ENCODE measurements around the gene TEF.
"Not testable (repeated sequence)": the region's sequence is repeated elsewhere in the genome, so short reads cannot be mapped to it uniquely, and the experiment has no call there.

TEF gene

GRCh38 chr22:41401781-41402648 lies 20.3 kb downstream of the TEF start:
- H3K4me2 ChIP-seq (ENCODE audit: low read depth, low read length), result no peak overlapping the region

GRCh38 chr22:41402851-41403250 lies 21.1 kb downstream of the TEF start:
- not testable (repeated sequence) for H3K9me2 ChIP-seq (replicated peaks; ENCODE audit: insufficient read depth, low read length); H3K9me3 ChIP-seq (replicated peaks; ENCODE audit: insufficient read depth, low read length); H2AFZ ChIP-seq (ENCODE audit: low read length); H3K27me3 ChIP-seq (replicated peaks; ENCODE audit: insufficient read depth, low read length); H3K36me3 ChIP-seq (replicated peaks; ENCODE audit: insufficient read depth, low read length); H4K20me1 ChIP-seq (ENCODE audit: insufficient read depth, low read length); DNase-seq; H3K9ac ChIP-seq (ENCODE audit: low read length); H3K27ac ChIP-seq (ENCODE audit: low read length); H3K4me2 ChIP-seq (ENCODE audit: low read depth, low read length); H3K4me1 ChIP-seq (ENCODE audit: low read length); H3K79me2 ChIP-seq (ENCODE audit: low read length); H3K4me3 ChIP-seq (ENCODE audit: low read length); H3F3A ChIP-seq (ENCODE audit: insufficient read depth, low read length)

More at GRCh38 chr22:41401781-41402648, 20.3 kb downstream of the TEF start:
- no peaks in the 10 kb centered on the region for H4K20me1 ChIP-seq (ENCODE audit: insufficient read depth, low read length)
- H3F3A ChIP-seq (ENCODE audit: insufficient read depth, low read length), result no peaks in the 10 kb centered on the region
- H3K36me3 ChIP-seq (replicated peaks; ENCODE audit: insufficient read depth, low read length), result no peaks in the 10 kb centered on the region
- no peak overlapping the region for H3K27ac ChIP-seq (ENCODE audit: low read length)
- H3K4me1 ChIP-seq (ENCODE audit: low read length), result 0 out of 2 replicates have a peak, but pooled peaks cover 2% of the 10 kb centered on the region
- no peak overlapping the region for H3K9ac ChIP-seq (ENCODE audit: low read length)
- H3K4me3 ChIP-seq (ENCODE audit: low read length), result no peak overlapping the region
- no peak for DNase-seq
- TF ChIP-seq EZH2phosphoT487 (IDR thresholded peaks at IDR 0.05; ENCODE audit: low read length) (no peak), EZH2 (optimal IDR thresholded peaks at IDR 0.05; ENCODE audit: low read depth, low read length) (no peak), CTCF (IDR thresholded peaks at IDR 0.05; ENCODE audit: low read length) (no peak)
- H2AFZ ChIP-seq (ENCODE audit: low read length), result no peak overlapping the region
- H3K9me2 ChIP-seq (replicated peaks; ENCODE audit: insufficient read depth, low read length), result no peaks in the 10 kb centered on the region
- no peaks in the 10 kb centered on the region for H3K27me3 ChIP-seq (replicated peaks; ENCODE audit: insufficient read depth, low read length)
- no peaks in the 10 kb centered on the region for H3K79me2 ChIP-seq (ENCODE audit: low read length)
- H3K9me3 ChIP-seq (replicated peaks; ENCODE audit: insufficient read depth, low read length), result no peaks in the 10 kb centered on the region

DNA sequence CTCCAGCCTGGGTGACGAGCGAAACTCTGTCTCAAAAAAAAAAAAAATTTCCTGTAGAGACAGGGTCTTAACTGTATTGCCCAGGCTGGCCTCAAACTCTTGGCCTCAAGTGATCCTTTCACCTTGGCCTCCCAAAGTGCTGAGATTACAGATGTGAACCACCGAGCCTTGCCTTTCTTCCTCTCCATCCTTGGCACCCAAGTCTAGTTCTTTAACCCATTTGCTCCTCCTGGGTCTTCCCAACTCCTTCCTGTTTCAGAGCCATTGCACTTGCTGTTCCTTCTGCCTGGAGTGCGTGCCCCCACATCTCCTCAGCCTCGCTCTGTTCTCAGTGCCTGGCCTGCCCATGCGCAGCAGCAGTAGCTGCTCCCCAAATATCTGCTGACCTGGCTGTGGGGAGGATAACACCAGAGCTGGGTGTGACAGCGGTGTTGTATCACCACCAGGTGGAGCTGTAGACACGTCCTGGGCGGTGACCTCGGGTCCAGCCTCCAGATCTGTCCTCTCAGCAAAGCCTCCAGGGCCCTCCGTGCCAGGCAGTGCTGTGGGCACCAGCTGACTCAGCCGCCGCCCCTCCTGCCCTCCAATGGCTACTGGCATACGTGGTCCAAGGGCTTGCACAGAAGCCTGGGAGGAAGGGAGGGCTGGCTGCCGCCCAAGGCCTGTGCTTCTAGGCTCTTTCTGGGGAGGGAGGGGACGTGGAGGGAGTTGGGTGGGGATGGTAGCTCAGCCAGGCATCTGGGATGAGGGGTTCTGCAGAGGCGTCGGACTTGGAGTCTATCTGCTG lies 22.0 kb downstream of the TEF start:
- Histone ChIP-seq H3K4me3 (ENCODE audit: low read length) (0 out of 2 replicates have a peak overlapping the region, but pooled peaks have one; percentile 23), H3K9ac (ENCODE audit: low read length) (no peak overlapping the region), H4K20me1 (ENCODE audit: insufficient read depth, low read length) (no peaks in the 10 kb centered on the region), H3K27ac (ENCODE audit: low read length) (no peak overlapping the region), H3K27me3 (replicated peaks; ENCODE audit: insufficient read depth, low read length) (no peaks in the 10 kb centered on the region), H3K9me3 (replicated peaks; ENCODE audit: insufficient read depth, low read length) (no peaks in the 10 kb centered on the region), H3K4me1 (ENCODE audit: low read length) (0 out of 2 replicates have a peak, but pooled peaks cover 2% of the 10 kb centered on the region), H3K36me3 (replicated peaks; ENCODE audit: insufficient read depth, low read length) (no peaks in the 10 kb centered on the region), H2AFZ (ENCODE audit: low read length) (peak overlapping the region; percentile 69), H3K79me2 (ENCODE audit: low read length) (no peaks in the 10 kb centered on the region), H3F3A (ENCODE audit: insufficient read depth, low read length) (no peaks in the 10 kb centered on the region), H3K4me2 (ENCODE audit: low read depth, low read length) (peak overlapping the region; percentile 67; the same call in 1 of the 2 replicates), H3K9me2 (replicated peaks; ENCODE audit: insufficient read depth, low read length) (no peaks in the 10 kb centered on the region)
- no peak for TF ChIP-seq EZH2 (optimal IDR thresholded peaks at IDR 0.05; ENCODE audit: low read depth, low read length)
- peak; percentile 97 for TF ChIP-seq CTCF (IDR thresholded peaks at IDR 0.05; ENCODE audit: low read length)
- TF ChIP-seq EZH2phosphoT487 (IDR thresholded peaks at IDR 0.05; ENCODE audit: low read length), result no peak
- DNase-seq, result peak; percentile 93

Measured in MM.1S (cell line).